ENCODE data around the gene CSGALNACT2. TPM values are rescaled to one million over a fixed set of nuclear protein-coding genes. Genes with fewer than 3 reads are reported as not detected.

The CSGALNACT2 gene
- total RNA-seq, 2 donors from 2014 or later: 3.5 to 8.2 TPM

- TF ChIP-seq CTCF (IDR thresholded peaks at IDR 0.05): no peak
- no peak overlapping the region for H3K27ac ChIP-seq
- no peaks in the 10 kb centered on the region for H3K36me3 ChIP-seq
- H3K9ac ChIP-seq (ENCODE audit: low read depth in 2 of 2, low read length in 2 of 2): no peak overlapping the region
- no peaks in the 10 kb centered on the region for H3K27me3 ChIP-seq
- H3K4me1 ChIP-seq: no peaks in the 10 kb centered on the region
- intact Hi-C loops (cut with DNase I): no loop called here
- H3K4me3 ChIP-seq: no peak overlapping the region
- H3K9me3 ChIP-seq: no peaks in the 10 kb centered on the region
- no peak for DNase-seq
These were observed 28.1 kb downstream of the CSGALNACT2 start for GRCh38 chr10:43166207-43166879.

GRCh38 chr10:43166880-43167497 lies 28.7 kb downstream of the CSGALNACT2 start:
- no peak overlapping the region for H3K9ac ChIP-seq (ENCODE audit: low read depth in 2 of 2, low read length in 2 of 2)

DNA sequence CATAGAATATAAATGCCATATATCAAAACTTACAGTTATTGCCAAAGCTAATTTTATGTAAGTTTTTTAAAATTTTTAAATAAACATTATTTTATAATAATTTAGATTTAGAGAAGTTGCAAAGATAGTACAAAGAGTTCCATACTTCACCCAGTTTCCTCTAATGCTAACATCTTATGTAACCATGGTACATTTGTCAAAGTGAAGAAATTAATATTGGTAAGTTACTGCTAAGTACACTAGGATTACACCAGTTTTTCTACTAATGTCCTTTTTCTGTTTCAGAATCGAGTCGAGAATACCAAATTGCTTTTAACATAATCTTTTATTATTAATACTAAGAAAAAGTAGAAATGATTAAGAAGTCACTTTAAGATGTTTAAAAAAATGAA lies 29.2 kb downstream of the CSGALNACT2 start:
- intact Hi-C loops (cut with DNase I): no loop called here
- Histone ChIP-seq H3K27me3 (no peaks in the 10 kb centered on the region), H3K36me3 (no peaks in the 10 kb centered on the region), H3K27ac (no peak overlapping the region), H3K9me3 (no peaks in the 10 kb centered on the region), H3K4me3 (no peak overlapping the region), H3K9ac (ENCODE audit: low read depth in 2 of 2, low read length in 2 of 2) (no peak overlapping the region), H3K4me1 (no peaks in the 10 kb centered on the region)
- TF ChIP-seq CTCF (IDR thresholded peaks at IDR 0.05): no peak
- DNase-seq: no peak

More at GRCh38 chr10:43166880-43167497, 28.7 kb downstream of the CSGALNACT2 start:
- intact Hi-C loops (cut with DNase I): no loop called here
- no peak for TF ChIP-seq CTCF (IDR thresholded peaks at IDR 0.05)
- no peak for DNase-seq
- Histone ChIP-seq H3K27ac (no peak overlapping the region), H3K4me1 (no peaks in the 10 kb centered on the region), H3K27me3 (no peaks in the 10 kb centered on the region), H3K9me3 (no peaks in the 10 kb centered on the region), H3K4me3 (no peak overlapping the region), H3K36me3 (no peaks in the 10 kb centered on the region)

- Histone ChIP-seq H3K36me3 (no peaks in the 10 kb centered on the region), H3K9ac (ENCODE audit: low read depth in 2 of 2, low read length in 2 of 2) (no peak overlapping the region), H3K4me3 (no peak overlapping the region), H3K27ac (no peak overlapping the region), H3K27me3 (no peaks in the 10 kb centered on the region), H3K4me1 (peaks cover 4% of the 10 kb centered on the region), H3K9me3 (no peaks in the 10 kb centered on the region)
- intact Hi-C loops (cut with DNase I): no loop called here
- no peak for DNase-seq
- no peak for TF ChIP-seq CTCF (IDR thresholded peaks at IDR 0.05)
These were observed 32.2 kb downstream of the CSGALNACT2 start for GRCh38 chr10:43170491-43170890.

- intact Hi-C loops (cut with DNase I): no loop called here
- H3K4me3 ChIP-seq: no peak overlapping the region
- peaks cover 9% of the 10 kb centered on the region for H3K4me1 ChIP-seq
- H3K9ac ChIP-seq (ENCODE audit: low read depth in 2 of 2, low read length in 2 of 2): no peak overlapping the region
- no peak for TF ChIP-seq CTCF (IDR thresholded peaks at IDR 0.05)
- no peaks in the 10 kb centered on the region for H3K27me3 ChIP-seq
- H3K27ac ChIP-seq: no peak overlapping the region
- H3K9me3 ChIP-seq: no peaks in the 10 kb centered on the region
- H3K36me3 ChIP-seq: no peaks in the 10 kb centered on the region
- DNase-seq: no peak
These were observed 34.4 kb downstream of the CSGALNACT2 start for GRCh38 chr10:43172645-43173044.

All from colonic mucosa (tissue), 4 donors.